AG04450 (cell line): Measurements from ENCODE around the gene NPB. TPM values are rescaled to one million over a fixed set of nuclear protein-coding genes. Genes with fewer than 3 reads are reported as not detected.

Experiments
- CTCF ChIA-PET: fragments of 300-600, 350-600 bp; formaldehyde crosslinking; extraction: SDS; loops from one replicate; lab custom pipeline; 2022; ENCODE audit warnings: antibody characterized with exemption, inconsistent platforms; lab: Charles Lee
- POLR2A ChIA-PET: fragments of 350-600 bp; formaldehyde crosslinking; extraction: SDS; loops from one replicate; lab custom pipeline; 2021; ENCODE audit warnings: antibody characterized with exemption, inconsistent platforms; lab: Yijun Ruan, JAX
- DNase-seq: peaks from one replicate; pipeline ENCODE4 v3.0.0-alpha.2; 2011; ENCODE audit warnings: low read depth, low spot score
- H3K27ac ChIP-seq: one replicate; pipeline ENCODE4 v1.5.1; 2012; ENCODE audit warnings: low read depth, low read length, control low read depth
- H3K27me3 ChIP-seq: one replicate; pipeline ENCODE4 v1.6.0; 2012; ENCODE audit warnings: low read length; ENCODE audit not compliant: control insufficient read depth, insufficient read depth
- H3K4me3 ChIP-seq: 2 replicates; pipeline ENCODE4 v1.5.1; 2011; ENCODE audit warnings: mild to moderate bottlenecking, low read depth, low read length, control low read depth
- H3K9me3 ChIP-seq: 2 replicates; pipeline ENCODE4 v1.5.1; 2012; ENCODE audit warnings: low read length; ENCODE audit not compliant: control insufficient read depth, insufficient read depth
- polyA plus RNA-seq: library from polyadenylated mRNA; depleted of rRNA; stranded (reverse); fragments of >200 nt; gene quantifications from 2 replicates; pipeline ENCODE4 v1.2.3, GENCODE V29; 2011
- TF ChIP-seq, protein P1 (sequence below): IDR thresholded peaks from 2 replicates; pipeline ENCODE4 v1.5.1; 2011; ENCODE audit warnings: low read depth, low read length, control low read depth, inconsistent platforms

NPB gene
- polyA plus RNA-seq, 1 experiment, result 0.20 TPM

DNA sequence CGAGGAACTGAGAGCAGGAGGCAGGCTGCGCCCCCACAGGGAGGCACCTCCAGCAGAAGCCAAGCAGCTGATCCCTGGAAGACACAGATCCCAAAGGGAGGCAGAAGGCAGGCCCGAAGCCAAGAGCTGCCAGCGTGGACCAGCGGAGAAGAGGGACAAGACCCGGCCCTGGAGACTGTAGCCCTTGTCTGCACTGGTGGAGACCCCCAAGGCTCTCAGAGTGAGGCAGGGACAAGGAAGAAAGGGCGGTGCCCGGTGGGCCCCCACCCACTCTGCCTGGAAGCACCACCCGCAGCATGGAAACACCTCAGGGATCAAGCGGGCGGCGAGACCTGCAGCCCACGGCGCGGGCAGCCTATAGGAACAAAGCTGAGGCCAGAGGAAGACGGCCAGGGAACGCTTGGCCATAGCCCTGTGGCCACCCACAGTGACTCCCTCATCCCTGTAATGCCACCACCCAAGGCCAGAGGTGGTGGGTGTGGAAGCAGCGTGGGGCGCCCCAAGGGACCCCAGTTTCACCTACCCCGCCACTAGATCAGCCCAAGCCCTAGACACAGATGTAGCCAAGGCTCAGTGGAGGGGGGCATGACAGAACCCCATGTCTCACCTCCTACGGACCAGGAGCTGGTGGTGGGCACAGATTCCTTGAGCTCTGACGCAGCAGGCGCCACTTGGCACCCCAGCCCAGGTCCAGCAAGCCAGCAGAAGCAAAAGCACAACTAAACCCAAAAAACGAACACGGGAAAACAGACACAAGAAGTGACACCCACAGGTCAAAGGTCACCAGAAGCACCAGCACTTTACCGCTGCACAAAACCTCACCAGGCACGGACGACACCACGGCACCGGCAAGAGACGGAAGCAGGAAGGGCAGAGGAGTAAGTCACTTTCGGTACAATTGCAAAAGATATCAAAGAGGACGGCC lies 18.8 kb downstream of the NPB start:
- POLR2A ChIA-PET, result no interaction called here
- TF ChIP-seq, protein P1, sequence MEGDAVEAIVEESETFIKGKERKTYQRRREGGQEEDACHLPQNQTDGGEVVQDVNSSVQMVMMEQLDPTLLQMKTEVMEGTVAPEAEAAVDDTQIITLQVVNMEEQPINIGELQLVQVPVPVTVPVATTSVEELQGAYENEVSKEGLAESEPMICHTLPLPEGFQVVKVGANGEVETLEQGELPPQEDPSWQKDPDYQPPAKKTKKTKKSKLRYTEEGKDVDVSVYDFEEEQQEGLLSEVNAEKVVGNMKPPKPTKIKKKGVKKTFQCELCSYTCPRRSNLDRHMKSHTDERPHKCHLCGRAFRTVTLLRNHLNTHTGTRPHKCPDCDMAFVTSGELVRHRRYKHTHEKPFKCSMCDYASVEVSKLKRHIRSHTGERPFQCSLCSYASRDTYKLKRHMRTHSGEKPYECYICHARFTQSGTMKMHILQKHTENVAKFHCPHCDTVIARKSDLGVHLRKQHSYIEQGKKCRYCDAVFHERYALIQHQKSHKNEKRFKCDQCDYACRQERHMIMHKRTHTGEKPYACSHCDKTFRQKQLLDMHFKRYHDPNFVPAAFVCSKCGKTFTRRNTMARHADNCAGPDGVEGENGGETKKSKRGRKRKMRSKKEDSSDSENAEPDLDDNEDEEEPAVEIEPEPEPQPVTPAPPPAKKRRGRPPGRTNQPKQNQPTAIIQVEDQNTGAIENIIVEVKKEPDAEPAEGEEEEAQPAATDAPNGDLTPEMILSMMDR, result no peak
- Histone ChIP-seq H3K27me3 (no peaks in the 10 kb centered on the region), H3K27ac (no peak overlapping the region), H3K9me3 (no peaks in the 10 kb centered on the region; the same call in 1 of the 2 replicates), H3K4me3 (peak overlapping the region; percentile 25; the same call in 1 of the 2 replicates)
- no peak for DNase-seq
- CTCF ChIA-PET, result no interaction called here

DNA sequence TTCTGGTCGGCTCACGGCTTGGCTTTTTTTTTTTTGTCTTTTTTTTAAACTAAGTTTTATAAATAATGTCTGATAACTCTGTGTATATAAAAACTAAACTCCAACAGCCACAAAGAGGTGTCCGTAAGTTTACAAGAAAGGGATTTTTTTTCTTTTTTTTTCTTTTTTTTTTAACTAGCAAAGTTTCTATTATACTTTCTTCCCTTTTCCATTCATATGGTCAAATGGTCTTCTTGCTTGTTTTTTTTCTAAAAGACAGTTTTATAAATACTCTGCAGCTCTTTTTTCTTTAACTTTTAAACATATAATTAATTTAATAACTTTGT lies 19.5 kb downstream of the NPB start:
- TF ChIP-seq, protein P1, result no peak
- DNase-seq, result no peak
- no peaks in the 10 kb centered on the region for H3K27me3 ChIP-seq
- peak overlapping the region; percentile 25; the same call in 1 of the 2 replicates for H3K4me3 ChIP-seq
- ChIA-PET CTCF (no interaction called here), POLR2A (interaction anchor here (0.7 kb wide), 1 partner anchor 225 kb away, joined by 3 read pairs; no protein-coding TSS in a partner anchor)
- no peaks in the 10 kb centered on the region; the same call in 1 of the 2 replicates for H3K9me3 ChIP-seq
- H3K27ac ChIP-seq, result no peak overlapping the region

DNA sequence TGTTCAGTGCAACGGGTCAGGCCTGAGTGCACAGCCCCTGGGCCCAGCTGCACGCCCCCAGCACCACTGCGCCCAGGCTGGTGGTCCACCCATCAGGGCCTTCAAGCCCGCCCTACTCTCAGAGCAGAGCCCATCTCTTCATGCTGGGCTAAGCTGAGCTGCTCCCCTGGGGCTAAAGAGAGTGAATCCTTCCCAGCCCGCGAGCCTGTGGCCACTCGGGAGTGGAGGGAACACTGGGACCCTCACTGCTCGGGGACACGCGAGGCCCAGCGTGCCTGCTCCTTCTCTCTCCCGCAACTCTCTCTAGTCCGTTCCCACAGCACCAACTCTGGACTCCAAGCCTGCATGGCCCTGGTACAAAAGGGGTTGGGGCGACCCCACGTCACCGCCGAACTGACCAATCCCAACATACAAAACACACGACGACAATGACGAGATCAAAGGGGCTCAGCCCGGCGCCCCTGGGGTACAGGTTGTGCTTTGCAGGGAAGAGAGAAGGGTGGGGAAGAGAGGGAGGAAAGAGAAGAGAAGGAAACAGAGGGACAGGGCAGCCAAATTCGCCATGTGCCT lies 20.0 kb downstream of the NPB start:
- POLR2A ChIA-PET, result interaction anchor here (0.7 kb wide), 1 partner anchor 226 kb away, joined by 3 read pairs; no protein-coding TSS in a partner anchor
- no peaks in the 10 kb centered on the region; the same call in 1 of the 2 replicates for H3K9me3 ChIP-seq
- no peak overlapping the region for H3K27ac ChIP-seq
- CTCF ChIA-PET, result no interaction called here
- TF ChIP-seq, protein P1, result no peak
- DNase-seq, result no peak
- no peak overlapping the region for H3K4me3 ChIP-seq
- no peaks in the 10 kb centered on the region for H3K27me3 ChIP-seq

DNA sequence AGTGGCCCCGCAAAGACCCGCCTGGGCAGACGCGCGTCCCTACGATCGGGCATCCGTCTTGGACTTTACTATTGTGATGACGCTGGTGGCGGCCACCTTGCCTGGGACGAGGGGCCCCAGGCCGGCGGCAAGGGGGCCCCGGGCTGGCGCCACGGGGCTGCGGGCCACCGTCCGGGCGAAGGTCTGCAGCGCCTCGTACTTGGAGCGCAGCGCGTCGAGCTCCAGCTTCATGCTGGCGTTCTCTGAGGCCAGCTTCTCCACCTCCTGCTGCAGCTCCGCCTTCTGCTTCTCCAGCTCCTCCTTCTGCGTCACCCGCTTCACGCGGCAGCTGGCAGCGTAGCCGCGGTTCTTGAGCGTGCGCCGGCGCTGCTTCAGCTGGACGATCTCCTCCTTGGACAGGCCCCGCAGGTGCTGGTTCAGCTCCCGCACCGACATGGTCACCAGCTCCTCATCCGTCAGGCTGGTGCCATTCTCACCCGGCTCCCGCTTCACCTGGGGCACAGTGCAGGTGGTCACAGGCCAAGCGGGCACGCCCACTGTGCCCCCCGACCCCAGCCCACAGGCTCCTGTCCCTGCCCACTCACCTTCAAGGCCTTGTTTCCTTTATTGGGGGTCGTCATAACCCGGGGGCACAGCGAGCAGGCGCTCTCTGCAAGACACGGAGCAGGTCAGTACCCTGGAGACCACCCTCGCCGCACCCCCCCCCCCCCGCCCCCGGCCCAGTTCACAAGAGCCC lies 20.7 kb downstream of the NPB start:
- no peak for DNase-seq
- Histone ChIP-seq H3K27ac (peak overlapping the region; percentile 90), H3K27me3 (no peaks in the 10 kb centered on the region), H3K9me3 (no peaks in the 10 kb centered on the region; the same call in 1 of the 2 replicates), H3K4me3 (peak overlapping the region; percentile 58)
- CTCF ChIA-PET, result interaction anchor here (1.8 kb wide), 1 partner anchor 13 kb away, joined by 4 read pairs; no protein-coding TSS in a partner anchor
- POLR2A ChIA-PET, result interaction anchor here (1.0 to 1.8 kb wide), 4 partner anchors 11 to 220 kb away, joined by 3 to 5 read pairs (median 4); partner anchors contain the start of genes CENPX, LRRC45 and MRPL12
- TF ChIP-seq, protein P1, result no peak
